Mesenteric fat pad (tissue), 1 donor: ENCODE measurements around the gene LIFR. TPM values are rescaled to one million over a fixed set of nuclear protein-coding genes. Genes with fewer than 3 reads are reported as not detected.
"Not testable (repeated sequence)": the region's sequence is repeated elsewhere in the genome, so short reads cannot be mapped to it uniquely, and the experiment has no call there.

Experiments
- DNase-seq: peaks from one replicate; pipeline ENCODE4 v3.0.0-alpha.2; 2020; ENCODE audit warnings: low spot score
- total RNA-seq: library from RNA; stranded (reverse); fragmentation: NEBNext Ultra II Directional; extraction: Animal tissue kit (Norgen Biotek cat#: 25700); gene quantifications from one replicate; pipeline ENCODE4 v1.2.1, GENCODE V29; 2021
- donor health status: DM: yes; HTN: yes; CAD: no.

Gene LIFR
- total RNA-seq, 1 donor from 2014 or later = 97.9 TPM

DNA sequence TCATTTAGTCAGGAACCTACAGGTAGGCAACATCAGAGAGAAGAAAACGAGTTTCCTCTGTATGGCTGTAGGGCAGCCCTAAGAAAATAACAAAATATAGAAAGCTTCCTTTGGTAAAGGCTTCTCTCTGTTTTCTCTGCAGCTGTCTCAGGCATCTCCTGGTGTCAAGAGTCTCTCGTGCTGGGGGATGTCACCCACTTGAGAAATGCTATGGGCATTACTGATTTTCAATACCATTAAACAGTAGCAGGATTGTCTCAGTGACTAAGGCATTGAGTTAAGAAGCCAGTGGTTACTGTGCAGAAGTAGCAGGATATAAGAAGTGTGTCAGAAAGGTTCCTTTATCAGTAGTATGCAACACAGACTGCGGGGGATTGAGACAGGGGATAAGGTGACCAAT is 32.4 kb downstream of the LIFR start:
- DNase-seq = no peak

DNA sequence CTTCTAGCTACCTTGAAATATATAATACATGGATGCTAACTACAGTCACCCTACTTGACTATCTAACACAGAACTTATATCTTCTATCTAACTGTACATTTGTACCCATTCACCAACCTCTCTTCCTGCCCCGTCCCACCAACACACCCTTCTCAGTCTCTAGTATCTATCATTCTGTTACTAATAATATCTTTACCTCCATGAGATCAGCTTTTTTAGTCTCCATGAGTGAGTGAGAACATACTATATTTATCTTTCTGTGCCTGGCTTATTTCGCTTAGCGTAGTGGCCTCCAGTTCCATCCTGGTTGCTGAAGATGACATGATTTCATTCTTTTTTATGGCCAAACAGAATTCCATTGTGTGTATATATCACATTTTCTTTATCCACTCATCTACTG is 37.0 kb downstream of the LIFR start:
- DNase-seq = no peak

DNA sequence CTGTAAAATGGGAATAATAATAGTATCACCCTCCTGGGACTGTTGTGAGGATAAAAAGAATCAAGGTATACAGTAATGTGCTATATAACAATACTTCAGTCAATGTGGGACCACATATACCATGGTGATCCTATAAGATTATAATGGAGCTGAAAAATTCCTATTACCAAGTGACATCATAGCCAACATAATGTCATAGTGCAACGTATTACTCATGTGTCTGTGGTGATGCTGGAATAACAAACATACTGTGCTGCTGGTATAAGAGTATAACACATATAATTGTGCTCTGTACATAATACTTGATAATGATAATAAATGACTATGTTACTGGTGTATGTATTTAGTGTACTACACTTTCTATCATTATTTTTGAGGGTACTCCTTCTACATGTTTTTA is 38.1 kb downstream of the LIFR start:
- no peak for DNase-seq

DNA sequence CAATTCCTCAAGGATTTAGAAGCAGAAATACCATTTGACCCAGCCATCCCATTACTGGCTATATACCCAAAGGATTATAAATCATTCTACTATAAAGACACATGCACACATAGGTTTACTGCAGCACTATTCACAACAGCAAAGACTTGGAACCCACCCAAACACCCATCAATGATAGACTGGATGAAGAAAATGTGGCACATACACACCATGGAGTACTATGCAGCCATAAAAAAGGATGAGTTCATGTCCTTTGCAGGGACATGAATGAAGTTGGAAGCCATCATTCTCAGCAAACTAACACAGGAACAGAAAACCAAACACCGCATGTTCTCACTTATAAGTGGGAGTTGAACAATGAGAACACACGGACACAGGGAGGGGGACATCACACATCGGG is 39.8 kb downstream of the LIFR start:
- DNase-seq = not testable (repeated sequence)

DNA sequence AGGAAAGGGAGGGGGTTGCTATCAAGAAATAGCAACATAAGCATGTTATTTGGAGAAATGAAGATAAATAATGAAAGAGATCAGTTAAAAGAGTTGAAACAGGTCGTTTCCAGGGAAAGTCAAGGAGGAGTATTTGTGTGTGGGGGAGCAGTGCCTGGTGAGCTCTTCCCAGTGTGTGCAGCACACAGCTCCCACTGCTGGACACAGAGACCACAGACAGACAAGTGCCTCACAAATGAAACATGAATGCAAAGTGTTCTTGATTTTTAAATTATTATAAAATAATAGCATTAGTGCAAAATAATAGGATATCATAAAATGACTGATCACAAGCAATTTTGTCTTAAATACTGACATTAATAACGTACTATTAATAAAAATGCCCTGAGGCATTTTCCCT is 40.8 kb downstream of the LIFR start:
- no peak for DNase-seq

DNA sequence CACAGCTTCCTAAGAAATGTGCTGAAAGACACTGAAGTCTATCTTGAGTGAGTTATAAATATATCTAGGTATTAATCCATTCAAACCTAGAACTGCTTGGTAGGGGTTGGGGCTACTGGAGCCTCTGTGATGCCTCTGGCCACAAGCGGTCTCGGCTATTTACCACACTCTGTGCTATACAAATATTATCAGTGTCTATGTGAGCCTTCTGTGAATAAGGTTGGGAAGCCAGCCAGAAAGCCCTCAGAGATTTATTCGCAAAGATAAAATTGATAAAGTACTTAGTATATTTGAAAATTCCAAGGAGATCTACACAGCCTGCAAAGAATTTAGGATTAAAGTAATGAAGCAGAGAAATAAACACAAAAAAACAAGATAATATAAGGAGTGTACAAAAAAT is 41.4 kb downstream of the LIFR start:
- no peak for DNase-seq

DNA sequence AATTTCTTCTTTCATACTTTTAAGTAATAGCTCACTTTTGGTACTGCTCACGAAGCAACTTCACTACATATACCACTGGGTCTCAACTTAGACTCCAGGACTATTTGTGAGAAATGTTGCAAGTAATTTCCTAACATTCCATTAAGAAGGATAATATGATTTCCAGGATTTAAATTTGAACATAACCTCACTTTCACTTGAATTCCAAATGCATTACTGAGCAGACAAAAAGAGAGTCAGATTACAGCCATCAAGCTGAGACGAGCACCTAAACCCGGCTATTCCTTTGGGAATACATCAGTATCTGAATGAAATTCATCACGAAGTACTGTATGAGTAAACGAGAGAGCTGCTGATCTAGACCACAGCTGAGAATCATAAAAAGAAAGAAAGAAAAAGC is 47.3 kb downstream of the LIFR start:
- DNase-seq = no peak

DNA sequence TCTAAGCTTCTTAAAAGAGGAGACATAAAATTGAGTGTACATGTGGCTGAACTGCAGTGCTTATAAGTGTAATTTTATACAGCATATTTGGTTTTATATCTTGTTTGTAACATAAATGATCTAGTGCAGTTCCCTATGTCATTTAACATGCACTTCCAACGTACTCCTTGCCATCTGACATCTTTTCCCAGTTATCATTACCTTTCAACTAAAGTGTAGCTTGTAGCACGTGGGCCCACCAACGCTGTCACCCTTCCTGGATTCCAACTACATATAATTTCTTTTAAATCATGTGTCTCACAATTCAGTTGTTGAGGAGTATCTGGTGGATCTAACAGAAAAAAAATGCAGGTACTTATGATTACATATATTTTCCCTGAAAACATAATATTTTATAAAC is 50.1 kb downstream of the LIFR start:
- DNase-seq = no peak

DNA sequence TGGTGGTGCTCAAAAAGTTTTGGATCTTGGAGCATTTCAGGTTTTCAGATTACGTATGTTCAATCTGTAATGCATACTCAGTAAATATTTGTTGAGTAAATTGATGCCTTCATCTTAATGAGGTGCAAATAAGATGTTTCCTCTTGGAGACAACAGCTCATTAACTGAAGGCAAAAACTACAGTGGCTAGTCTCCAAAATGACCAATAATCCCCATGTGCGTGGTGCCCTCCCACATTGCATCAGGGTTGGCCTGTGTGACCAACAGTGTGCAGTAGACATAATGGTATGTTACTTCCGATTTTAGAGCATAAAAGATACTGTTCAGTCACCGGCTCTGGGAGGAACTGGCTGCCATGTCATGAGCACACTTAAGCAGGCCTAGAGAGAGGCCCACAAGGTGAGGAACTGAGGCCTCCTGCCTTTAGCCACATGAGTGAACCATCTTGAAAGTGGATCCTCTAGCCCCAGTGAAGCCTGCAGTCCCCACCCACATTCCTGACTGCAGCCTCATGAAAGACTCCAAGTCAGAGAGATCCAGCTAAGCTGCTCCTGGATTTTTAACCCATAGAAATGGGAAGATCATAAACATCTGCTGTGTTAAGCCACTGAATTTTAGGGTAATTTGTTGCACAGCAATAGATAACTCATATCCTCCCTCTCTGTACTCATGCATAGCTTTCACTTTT is 55.7 kb downstream of the LIFR start:
- DNase-seq = no peak

DNA sequence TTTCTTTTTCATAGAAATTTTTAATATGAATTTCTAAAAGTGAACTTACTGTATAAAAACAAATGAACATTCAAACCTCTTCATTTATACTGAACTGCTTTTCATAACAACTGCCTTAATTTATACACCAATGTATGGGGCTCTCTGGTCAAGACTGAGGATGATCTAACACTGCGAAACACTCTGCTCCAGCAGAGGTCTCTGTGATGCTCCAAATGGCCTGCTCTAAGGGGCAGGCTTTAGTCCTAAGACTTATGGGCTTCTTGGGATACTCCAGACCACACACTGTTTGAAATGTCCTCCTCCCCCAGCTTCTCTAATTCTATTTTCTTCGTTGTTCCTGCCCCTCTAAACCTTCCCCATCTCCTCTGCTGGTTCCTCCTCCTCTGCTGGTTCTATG is 58.5 kb downstream of the LIFR start:
- DNase-seq = no peak

DNA sequence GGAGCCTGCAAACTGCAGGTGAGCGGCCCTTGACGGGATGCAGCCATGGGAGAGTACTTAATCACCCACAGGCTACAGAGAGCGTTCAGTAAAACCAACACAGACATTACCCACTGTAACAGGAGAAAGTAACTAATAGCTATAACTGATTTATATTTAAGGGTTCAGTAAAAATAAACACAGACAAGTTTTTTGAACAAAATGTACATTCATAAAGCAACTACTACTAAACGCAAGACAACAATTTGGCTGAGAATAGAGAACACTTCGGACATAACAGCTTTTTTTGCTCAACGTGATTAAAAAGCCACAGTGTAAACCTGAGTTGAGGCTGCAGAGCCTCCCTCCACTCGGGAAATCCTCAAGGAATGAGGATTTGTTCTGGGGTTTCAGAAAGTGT is 61.7 kb downstream of the LIFR start:
- DNase-seq = no peak

DNA sequence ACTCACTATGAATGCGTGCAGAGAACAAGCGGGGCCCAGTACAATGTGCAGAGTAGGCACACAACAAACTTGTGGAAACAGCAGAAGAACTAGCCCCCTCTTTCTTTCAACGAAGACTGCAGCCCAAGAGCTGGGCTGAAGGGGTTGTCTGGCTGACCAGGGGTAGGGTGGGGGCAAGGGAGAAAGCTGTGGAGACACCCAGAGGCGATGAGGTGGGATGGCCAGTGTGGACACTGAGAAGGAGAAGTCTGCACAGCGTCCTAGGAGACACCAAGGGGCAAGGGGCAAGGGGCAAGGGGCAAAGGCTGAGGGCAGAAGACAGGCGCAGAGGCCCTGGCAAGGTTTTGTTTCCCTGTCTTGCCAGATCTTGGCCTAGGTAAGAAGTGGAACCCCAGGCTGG is 62.3 kb downstream of the LIFR start:
- DNase-seq = no peak

DNA sequence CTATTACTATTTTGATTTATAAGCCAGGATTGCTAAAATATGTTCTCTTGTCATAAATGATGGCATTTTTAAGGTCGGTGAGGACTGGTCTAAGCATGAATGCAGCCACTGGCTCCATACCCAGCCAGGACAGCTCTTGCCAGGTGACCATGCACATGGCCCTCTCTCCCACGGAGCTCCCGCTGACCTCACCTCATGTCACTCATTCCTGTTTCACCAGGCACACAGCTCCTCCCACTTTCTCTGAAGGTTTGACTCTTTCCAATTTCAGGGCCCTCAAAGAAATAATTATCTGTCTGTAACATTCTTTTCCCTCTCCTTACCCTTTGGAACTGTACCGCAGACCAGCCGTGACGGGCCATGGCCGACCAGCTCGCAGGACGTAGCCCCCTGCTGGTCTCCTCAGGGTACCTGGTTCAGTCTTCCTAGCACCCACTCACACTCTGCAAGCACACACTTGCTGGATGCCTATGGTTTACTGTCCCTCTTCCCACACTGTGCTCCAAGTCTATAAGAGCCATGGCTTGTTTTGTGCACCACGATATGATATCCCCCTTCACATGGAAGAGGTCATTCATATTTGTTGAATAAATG is 72.5 kb downstream of the LIFR start:
- no peak for DNase-seq

DNA sequence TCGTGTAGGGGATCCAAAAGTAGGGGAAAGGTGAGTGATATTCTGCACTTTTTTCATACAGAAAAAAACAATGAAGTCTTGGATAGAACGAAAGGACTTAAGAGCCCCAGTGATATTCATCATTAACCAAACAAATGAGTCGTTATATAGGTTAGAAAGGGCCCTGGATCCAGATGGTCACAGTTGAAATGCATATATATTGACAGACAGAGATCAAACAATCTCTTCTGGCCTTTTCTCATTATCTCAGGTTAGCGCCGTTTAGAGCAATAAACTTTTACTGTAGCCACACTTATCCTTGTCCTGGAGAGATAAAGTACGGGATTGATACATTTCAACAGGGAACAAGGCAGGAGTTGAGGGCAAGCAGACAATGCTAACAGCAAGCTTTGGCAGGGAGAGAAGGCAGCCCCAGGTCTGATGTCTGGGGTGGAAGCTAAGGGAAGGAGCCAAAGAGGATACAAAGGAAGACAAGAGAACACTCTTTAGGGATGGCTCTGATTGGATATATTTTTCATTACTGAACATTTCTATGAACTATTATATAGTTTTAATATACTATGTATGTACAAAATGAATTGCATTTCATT is 77.0 kb downstream of the LIFR start:
- no peak for DNase-seq

DNA sequence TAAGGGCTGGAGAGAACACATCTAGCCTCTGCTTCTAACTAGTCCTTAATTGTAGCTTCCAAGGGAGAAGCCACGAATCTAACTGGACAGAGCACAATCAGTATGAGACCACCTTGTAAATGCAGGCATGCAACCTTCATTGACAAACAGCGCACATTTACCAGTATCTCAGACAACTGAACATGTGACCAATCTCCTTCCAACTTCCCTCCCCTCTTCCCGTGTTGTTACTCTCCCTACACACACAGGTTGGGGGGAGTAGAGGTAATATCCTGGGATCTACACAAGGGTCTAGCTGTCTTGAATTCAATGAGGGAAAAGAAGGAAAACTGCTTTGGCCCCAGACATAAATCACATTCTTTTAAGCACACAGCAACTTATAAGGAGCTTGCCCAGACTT is 77.6 kb downstream of the LIFR start:
- DNase-seq = no peak

DNA sequence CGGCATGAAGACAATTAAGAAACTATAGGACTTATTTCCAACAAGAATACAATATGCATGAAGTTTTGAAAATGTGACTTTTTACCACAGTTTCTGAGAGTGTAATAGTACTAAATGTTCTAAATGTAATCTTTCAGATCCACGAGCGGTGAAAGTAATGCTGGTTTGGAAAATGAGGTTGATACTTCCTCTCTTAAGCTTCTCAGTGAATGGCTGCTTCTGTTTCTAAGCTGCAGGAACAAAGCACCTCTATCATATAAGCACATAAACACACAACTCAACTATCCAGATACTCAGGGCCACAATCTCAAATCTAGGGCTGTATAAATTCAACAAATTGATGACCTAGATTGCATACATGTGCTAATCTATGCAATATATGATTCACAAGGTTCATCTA is 78.3 kb downstream of the LIFR start:
- no peak for DNase-seq

DNA sequence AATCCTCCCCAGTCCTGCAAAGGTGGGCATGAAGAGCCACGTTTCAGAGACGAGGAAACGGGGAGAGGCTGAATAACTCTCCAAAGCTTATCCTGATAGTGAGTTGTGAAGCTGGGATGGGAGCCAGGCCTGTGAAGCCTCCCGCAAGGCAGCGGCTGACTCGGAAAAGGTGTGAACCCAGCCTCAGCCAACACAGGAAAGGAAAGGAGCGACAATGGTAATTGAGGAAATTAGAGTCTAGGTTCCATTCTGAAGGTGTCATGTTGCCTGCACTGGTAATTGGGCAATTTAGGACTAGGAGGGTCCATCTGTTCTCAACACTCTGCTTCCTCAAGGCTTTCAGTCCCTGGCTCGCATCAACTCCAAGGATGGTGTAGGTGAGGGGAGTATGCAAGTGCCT is 83.4 kb downstream of the LIFR start:
- DNase-seq = no peak

DNA sequence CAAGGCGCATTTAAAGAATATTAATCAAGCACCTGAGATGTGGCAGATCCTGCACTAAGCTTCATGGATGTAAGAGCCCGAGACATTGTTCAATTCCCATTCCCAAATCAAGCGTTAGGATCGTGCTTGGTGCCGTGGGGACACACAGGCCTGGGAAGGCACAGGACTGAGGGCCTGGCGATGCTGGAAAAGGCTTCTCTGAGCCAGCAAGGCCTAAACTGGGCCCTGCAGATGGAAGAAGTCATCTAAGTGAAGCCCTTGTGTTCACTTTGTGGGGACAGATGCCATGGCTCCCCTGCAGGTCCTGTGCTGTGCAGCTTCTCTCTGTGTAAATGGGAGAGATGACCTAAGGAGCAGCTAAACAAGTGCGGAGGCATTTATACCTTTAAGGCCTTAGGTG is 83.9 kb downstream of the LIFR start:
- DNase-seq = no peak

DNA sequence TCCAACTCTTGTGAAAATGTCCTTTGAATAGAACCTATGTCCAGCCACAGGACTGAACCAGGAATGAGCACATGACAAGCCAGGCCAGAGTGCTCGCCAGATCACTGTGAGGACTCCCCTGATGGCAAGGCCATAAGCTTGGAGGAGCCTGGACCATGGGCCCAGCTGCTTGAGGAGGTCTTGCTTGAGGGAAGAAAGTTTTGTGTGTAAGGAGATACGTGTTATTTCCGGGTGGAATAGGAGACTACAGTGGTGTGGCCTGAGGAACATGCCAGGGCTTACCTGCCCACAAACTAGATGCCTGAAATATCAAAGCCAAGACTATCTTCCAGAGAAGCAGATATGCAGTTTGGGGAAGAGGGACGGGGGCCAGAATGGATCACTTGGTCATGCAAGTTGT is 84.7 kb downstream of the LIFR start:
- no peak for DNase-seq

DNA sequence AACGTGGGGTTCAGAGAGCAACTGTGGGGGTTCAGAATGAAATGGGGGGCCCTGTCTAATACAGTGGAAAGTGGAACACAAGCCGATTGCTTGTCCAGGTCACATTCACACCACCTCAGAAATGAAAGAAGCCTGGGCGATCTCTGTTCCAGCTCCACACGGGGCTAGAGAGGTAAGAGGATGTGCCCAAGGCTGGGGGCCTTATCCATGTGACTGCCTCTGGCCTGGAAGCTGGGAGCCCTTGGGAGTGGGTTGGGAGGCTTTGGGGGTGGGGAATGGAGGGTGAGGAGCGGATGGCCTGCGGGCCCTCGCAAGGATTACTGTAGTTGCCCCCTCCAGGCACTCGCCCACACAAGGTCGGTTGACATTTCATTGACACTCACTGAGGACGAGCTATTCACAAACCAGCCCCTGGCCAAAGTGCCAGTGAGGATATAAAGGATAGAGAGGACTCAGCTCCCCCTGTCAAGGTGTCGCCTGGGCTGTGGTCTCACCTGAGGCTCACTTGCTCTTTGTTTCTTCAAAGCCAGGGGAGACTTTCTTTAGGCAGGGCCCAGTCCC is 86.7 kb downstream of the LIFR start:
- DNase-seq = no peak

DNA sequence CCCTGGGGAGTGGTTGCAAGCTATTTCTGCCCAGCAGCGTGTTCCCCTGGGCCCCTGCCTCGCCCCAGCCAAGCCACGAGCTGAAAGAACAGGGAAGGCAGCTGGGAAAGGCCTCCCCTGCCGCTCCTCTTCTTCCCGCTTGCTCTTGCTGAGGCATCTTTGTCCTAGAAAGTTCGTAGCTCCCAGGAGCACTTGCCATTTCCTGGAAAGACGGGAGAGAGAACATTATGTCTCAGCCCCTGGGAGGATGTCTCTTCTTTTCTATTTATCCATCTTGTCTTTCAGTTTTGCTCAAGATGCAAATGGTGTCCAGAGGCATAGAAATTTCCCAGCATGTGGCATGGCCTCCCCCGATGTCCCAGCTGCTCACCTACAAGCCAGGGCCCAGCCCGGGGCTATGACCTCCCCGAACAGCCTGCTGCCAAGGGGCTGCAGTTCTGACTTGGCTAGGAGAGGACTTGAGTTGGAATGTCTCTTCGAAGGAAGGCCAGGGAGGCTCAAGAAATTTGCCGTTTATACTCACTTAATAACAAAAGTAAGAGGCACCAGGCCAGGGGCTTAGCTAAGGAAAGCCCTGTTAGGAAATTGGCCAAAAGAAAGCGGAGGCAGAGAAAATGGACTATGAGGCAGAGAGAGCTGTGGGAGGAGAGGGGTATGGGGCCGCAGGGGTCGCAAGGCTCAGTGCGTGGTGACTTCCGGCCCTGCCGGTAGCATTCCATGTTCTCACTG is 87.3 kb downstream of the LIFR start:
- DNase-seq = no peak

DNA sequence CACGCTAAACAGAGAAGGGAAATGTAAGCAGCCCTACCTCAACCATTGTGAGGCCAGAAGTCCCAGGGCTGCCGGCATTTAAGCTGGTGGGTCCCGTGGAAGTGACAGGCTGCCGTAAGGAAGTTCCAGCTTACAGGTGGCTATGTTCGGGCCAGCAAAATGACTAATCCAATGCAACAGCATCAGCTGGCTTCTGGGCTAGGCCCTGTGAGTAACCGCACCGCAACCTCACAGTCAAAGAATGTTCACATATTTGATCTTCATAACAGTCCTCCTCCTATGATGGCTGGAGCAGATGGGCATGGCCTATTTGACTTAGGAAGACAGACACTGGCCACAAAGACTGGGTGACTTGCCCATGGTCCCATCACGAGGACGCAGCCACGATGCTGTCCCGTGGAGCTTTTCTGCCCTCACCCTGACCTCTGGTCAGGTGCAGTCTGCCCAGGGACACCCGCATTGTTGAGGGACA is 88.2 kb downstream of the LIFR start:
- no peak for DNase-seq
